ENCODE data around the gene ANP32E. TPM values are rescaled to one million over a fixed set of nuclear protein-coding genes. Genes with fewer than 3 reads are reported as not detected.

The ANP32E gene
- total and polyA plus RNA-seq, 2 of the 8 experiments (the other 6 are each of a cell fraction or from before 2014, with no cell fraction given) = 20.7 to 123 TPM

- TF ChIP-seq, protein P1, sequence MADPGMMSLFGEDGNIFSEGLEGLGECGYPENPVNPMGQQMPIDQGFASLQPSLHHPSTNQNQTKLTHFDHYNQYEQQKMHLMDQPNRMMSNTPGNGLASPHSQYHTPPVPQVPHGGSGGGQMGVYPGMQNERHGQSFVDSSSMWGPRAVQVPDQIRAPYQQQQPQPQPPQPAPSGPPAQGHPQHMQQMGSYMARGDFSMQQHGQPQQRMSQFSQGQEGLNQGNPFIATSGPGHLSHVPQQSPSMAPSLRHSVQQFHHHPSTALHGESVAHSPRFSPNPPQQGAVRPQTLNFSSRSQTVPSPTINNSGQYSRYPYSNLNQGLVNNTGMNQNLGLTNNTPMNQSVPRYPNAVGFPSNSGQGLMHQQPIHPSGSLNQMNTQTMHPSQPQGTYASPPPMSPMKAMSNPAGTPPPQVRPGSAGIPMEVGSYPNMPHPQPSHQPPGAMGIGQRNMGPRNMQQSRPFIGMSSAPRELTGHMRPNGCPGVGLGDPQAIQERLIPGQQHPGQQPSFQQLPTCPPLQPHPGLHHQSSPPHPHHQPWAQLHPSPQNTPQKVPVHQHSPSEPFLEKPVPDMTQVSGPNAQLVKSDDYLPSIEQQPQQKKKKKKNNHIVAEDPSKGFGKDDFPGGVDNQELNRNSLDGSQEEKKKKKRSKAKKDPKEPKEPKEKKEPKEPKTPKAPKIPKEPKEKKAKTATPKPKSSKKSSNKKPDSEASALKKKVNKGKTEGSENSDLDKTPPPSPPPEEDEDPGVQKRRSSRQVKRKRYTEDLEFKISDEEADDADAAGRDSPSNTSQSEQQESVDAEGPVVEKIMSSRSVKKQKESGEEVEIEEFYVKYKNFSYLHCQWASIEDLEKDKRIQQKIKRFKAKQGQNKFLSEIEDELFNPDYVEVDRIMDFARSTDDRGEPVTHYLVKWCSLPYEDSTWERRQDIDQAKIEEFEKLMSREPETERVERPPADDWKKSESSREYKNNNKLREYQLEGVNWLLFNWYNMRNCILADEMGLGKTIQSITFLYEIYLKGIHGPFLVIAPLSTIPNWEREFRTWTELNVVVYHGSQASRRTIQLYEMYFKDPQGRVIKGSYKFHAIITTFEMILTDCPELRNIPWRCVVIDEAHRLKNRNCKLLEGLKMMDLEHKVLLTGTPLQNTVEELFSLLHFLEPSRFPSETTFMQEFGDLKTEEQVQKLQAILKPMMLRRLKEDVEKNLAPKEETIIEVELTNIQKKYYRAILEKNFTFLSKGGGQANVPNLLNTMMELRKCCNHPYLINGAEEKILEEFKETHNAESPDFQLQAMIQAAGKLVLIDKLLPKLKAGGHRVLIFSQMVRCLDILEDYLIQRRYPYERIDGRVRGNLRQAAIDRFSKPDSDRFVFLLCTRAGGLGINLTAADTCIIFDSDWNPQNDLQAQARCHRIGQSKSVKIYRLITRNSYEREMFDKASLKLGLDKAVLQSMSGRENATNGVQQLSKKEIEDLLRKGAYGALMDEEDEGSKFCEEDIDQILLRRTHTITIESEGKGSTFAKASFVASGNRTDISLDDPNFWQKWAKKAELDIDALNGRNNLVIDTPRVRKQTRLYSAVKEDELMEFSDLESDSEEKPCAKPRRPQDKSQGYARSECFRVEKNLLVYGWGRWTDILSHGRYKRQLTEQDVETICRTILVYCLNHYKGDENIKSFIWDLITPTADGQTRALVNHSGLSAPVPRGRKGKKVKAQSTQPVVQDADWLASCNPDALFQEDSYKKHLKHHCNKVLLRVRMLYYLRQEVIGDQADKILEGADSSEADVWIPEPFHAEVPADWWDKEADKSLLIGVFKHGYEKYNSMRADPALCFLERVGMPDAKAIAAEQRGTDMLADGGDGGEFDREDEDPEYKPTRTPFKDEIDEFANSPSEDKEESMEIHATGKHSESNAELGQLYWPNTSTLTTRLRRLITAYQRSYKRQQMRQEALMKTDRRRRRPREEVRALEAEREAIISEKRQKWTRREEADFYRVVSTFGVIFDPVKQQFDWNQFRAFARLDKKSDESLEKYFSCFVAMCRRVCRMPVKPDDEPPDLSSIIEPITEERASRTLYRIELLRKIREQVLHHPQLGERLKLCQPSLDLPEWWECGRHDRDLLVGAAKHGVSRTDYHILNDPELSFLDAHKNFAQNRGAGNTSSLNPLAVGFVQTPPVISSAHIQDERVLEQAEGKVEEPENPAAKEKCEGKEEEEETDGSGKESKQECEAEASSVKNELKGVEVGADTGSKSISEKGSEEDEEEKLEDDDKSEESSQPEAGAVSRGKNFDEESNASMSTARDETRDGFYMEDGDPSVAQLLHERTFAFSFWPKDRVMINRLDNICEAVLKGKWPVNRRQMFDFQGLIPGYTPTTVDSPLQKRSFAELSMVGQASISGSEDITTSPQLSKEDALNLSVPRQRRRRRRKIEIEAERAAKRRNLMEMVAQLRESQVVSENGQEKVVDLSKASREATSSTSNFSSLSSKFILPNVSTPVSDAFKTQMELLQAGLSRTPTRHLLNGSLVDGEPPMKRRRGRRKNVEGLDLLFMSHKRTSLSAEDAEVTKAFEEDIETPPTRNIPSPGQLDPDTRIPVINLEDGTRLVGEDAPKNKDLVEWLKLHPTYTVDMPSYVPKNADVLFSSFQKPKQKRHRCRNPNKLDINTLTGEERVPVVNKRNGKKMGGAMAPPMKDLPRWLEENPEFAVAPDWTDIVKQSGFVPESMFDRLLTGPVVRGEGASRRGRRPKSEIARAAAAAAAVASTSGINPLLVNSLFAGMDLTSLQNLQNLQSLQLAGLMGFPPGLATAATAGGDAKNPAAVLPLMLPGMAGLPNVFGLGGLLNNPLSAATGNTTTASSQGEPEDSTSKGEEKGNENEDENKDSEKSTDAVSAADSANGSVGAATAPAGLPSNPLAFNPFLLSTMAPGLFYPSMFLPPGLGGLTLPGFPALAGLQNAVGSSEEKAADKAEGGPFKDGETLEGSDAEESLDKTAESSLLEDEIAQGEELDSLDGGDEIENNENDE (IDR thresholded peaks at IDR 0.05; ENCODE audit: insufficient replicate concordance, low read length) = no peak
- TF ChIP-seq, protein P2, sequence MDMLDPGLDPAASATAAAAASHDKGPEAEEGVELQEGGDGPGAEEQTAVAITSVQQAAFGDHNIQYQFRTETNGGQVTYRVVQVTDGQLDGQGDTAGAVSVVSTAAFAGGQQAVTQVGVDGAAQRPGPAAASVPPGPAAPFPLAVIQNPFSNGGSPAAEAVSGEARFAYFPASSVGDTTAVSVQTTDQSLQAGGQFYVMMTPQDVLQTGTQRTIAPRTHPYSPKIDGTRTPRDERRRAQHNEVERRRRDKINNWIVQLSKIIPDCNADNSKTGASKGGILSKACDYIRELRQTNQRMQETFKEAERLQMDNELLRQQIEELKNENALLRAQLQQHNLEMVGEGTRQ (IDR thresholded peaks at IDR 0.05; ENCODE audit: low read length) = no peak
- TF ChIP-seq ASH2L (IDR thresholded peaks at IDR 0.05; ENCODE audit: low read length) (no peak), RAD21 (IDR thresholded peaks at IDR 0.05 in 1 of 2, conservative IDR thresholded peaks at IDR 0.05 in 1 of 2; ENCODE audit: low read depth in 2 of 2, low read length in 2 of 2) (no peak), RNF2 (IDR thresholded peaks at IDR 0.05; ENCODE audit: borderline replicate concordance, low read depth, low read length, missing control alignments, poor library complexity, severe bottlenecking) (no peak), MAX (IDR thresholded peaks at IDR 0.05) (no peak), KDM5A (IDR thresholded peaks at IDR 0.05; ENCODE audit: low read length) (no peak)
These were observed 28.5 kb downstream of the ANP32E start (continued) for GRCh38 chr1:150207281-150207971.

Data from H1 (cell line).